Measurements from ENCODE around the gene FGF21.
"Not testable (repeated sequence)": the region's sequence is repeated elsewhere in the genome, so short reads cannot be mapped to it uniquely, and the experiment has no call there.

FGF21 gene

GRCh38 chr19:48787331-48787730, 32.0 kb downstream of the FGF21 start:
- not testable (repeated sequence) for DNase-seq

- DNase-seq = no peak
These were observed 37.9 kb downstream of the FGF21 start for GRCh38 chr19:48793271-48793670.

DNA sequence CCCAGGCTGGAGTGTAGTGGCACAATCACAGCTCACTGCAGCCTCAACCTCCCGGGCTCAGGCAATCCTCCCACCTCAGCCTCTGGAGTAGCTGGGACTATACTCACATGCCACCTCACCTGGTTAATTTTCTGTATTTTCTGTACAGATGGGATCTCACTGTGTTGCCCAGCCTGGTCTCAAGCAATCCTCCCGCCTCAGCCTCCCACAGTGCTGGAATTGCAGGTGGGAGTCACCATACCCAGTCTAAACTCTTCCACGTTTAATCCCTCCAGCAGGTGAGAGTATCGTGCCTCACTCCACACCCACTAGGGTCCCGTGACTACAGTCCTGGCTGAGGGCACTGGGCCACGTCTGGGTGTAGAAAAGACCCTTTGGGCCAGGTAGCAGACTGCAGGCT, 39.0 kb downstream of the FGF21 start:
- no peak for DNase-seq

- DNase-seq = peak; percentile 65 to 89 (median 78)
These were observed 39.8 kb downstream of the FGF21 start for GRCh38 chr19:48795055-48795684.

GRCh38 chr19:48795685-48796070, 40.4 kb downstream of the FGF21 start:
- no peak for DNase-seq

GRCh38 chr19:48796298-48797083, 41.2 kb downstream of the FGF21 start:
- DNase-seq = no peak

- DNase-seq = no peak
These were observed 41.8 kb downstream of the FGF21 start for GRCh38 chr19:48797103-48797502.

GRCh38 chr19:48798937-48799336, 43.6 kb downstream of the FGF21 start:
- no peak for DNase-seq

- no peak for DNase-seq
These were observed 44.3 kb downstream of the FGF21 start for GRCh38 chr19:48799358-48800300.

DNA sequence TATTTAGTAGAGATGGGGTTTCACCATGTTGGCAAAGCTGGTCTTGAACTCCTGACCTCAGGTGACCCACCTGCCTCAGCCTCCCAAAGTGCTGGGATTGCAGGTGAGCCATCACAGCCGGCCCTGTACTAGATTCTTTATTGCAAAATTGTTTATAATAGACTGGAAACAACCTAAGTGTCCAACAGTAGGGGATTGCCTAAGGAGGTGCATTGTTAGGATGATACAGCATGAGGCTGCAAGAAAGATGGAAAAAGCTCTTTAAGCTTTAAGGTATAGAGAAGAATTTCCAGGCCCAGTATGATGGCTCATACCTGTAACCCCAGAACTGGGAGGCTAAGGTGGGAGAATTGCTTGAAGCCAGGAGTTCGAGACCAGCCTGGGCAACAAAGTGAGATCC, 47.3 kb downstream of the FGF21 start:
- no peak for DNase-seq

- no peak for DNase-seq
These were observed 49.2 kb downstream of the FGF21 start for GRCh38 chr19:48804496-48804895.

- no peak for DNase-seq
These were observed 50.1 kb downstream of the FGF21 start for GRCh38 chr19:48805452-48805851.

DNA sequence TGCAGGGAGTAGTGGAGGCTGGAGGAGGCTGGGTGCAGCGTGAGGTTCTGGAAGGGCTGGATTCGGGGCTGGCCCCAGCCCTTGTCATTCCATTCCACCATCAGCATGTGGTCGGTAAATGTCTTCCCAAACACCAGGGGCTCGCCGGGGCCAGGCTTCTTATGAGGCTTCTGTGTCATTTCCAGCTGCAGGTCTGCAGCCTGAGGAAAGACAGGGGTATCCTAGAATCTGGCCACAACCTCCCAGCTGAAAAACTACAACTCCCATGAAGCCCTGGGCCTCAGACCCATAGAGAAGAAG, 51.1 kb downstream of the FGF21 start:
- peak in 4 of 5 donors; percentile 20 to 55 (median 33) for DNase-seq

GRCh38 chr19:48806818-48807589, 51.7 kb downstream of the FGF21 start:
- no peak for DNase-seq

- no peak for DNase-seq
These were observed 52.4 kb downstream of the FGF21 start for GRCh38 chr19:48807590-48808308.

Measured in T-helper 1 cell (primary cell).